COLO668 (cell line): Measurements from ENCODE around the gene ZNF17.
"Not testable (repeated sequence)": the region's sequence is repeated elsewhere in the genome, so short reads cannot be mapped to it uniquely, and the experiment has no call there.

Experiments used
- DNase-seq: peaks from one replicate; lab custom pipeline; 2025; ENCODE audit not compliant: unreplicated experiment; lab: John Stamatoyannopoulos, UW

ZNF17 gene

GRCh38 chr19:57410877-57411671 is at the start of gene ZNF17:
ZNF17 (plus strand) TSS chr19:57411161; CDS start chr19:57413616, 2,455 bp downstream.
- DNase-seq = peak; percentile 91

- no peak for DNase-seq
Observed at GRCh38 chr19:57362419-57362818, 48.5 kb upstream of the ZNF17 start.

GRCh38 chr19:57362997-57363687 is 47.8 kb upstream of the ZNF17 start, which contains the start of the genes TRAPPC2B and ZNF547:
TRAPPC2B (plus strand) TSS chr19:57363551; CDS start chr19:57364834, 1,283 bp downstream.
ZNF547 (plus strand) TSS chr19:57363551; CDS start chr19:57368556, 5,005 bp downstream.
- DNase-seq = peak; percentile 98

GRCh38 chr19:57363688-57364181 is 47.2 kb upstream of the ZNF17 start:
- DNase-seq = peak; percentile 8

GRCh38 chr19:57366776-57367175 is 44.2 kb upstream of the ZNF17 start:
- DNase-seq = no peak

GRCh38 chr19:57374179-57374578 is 36.8 kb upstream of the ZNF17 start:
- no peak for DNase-seq

- not testable (repeated sequence) for DNase-seq
Observed at GRCh38 chr19:57374647-57375046, 36.3 kb upstream of the ZNF17 start.

GRCh38 chr19:57376151-57376550 is 34.8 kb upstream of the ZNF17 start:
- no peak for DNase-seq

GRCh38 chr19:57377498-57378146 is 33.3 kb upstream of the ZNF17 start:
- DNase-seq = no peak

- DNase-seq = no peak
Observed at GRCh38 chr19:57380923-57381322, 30.0 kb upstream of the ZNF17 start.

- DNase-seq = no peak
Observed at GRCh38 chr19:57382806-57383488, 28.0 kb upstream of the ZNF17 start.

GRCh38 chr19:57389194-57389729 is 21.7 kb upstream of the ZNF17 start:
- DNase-seq = no peak

GRCh38 chr19:57389730-57390598 is 21.0 kb upstream of the ZNF17 start, which contains the start of gene ZNF548:
ZNF548 (plus strand) TSS chr19:57389854; CDS start chr19:57390100, 246 bp downstream.
- DNase-seq = peak; percentile 94

- no peak for DNase-seq
Observed at GRCh38 chr19:57395710-57396109, 15.3 kb upstream of the ZNF17 start.

- DNase-seq = no peak
Observed at GRCh38 chr19:57398868-57399267, 12.1 kb upstream of the ZNF17 start.

- no peak for DNase-seq
Observed at GRCh38 chr19:57403737-57404563, 7.0 kb upstream of the ZNF17 start.

- peak; percentile 56 for DNase-seq
Observed at GRCh38 chr19:57406516-57407123, 4.3 kb upstream of the ZNF17 start.

GRCh38 chr19:57419439-57419838 is 8.5 kb downstream of the ZNF17 start:
- no peak for DNase-seq
